ENCODE results near the gene USP9X.
"Not testable (repeated sequence)": the region's sequence is repeated elsewhere in the genome, so short reads cannot be mapped to it uniquely, and the experiment has no call there.

The USP9X gene

GRCh38 chrX:41209853-41210252 is 124.6 kb downstream of the USP9X start:
- no peak overlapping the region for H3K4me3 ChIP-seq (ENCODE audit: low read depth, low read length)
- TF ChIP-seq CTCF (IDR thresholded peaks at IDR 0.05; ENCODE audit: borderline replicate concordance, insufficient read depth, low read depth, low read length): no peak

GRCh38 chrX:41224605-41225004 is 139.4 kb downstream of the USP9X start:
- no peak overlapping the region for H3K4me3 ChIP-seq (ENCODE audit: low read depth, low read length)
- no peak for TF ChIP-seq CTCF (IDR thresholded peaks at IDR 0.05; ENCODE audit: borderline replicate concordance, insufficient read depth, low read depth, low read length)

- TF ChIP-seq CTCF (IDR thresholded peaks at IDR 0.05; ENCODE audit: borderline replicate concordance, insufficient read depth, low read depth, low read length): no peak
- H3K4me3 ChIP-seq (ENCODE audit: low read depth, low read length): no peak overlapping the region
Observed at GRCh38 chrX:41233988-41234387, 148.7 kb downstream of the USP9X start.

GRCh38 chrX:41234471-41234870 is 149.2 kb downstream of the USP9X start:
- not testable (repeated sequence) for H3K4me3 ChIP-seq (ENCODE audit: low read depth, low read length)

GRCh38 chrX:41234962-41235361 is 149.7 kb downstream of the USP9X start:
- no peak for TF ChIP-seq CTCF (IDR thresholded peaks at IDR 0.05; ENCODE audit: borderline replicate concordance, insufficient read depth, low read depth, low read length)
- no peak overlapping the region for H3K4me3 ChIP-seq (ENCODE audit: low read depth, low read length)

DNA sequence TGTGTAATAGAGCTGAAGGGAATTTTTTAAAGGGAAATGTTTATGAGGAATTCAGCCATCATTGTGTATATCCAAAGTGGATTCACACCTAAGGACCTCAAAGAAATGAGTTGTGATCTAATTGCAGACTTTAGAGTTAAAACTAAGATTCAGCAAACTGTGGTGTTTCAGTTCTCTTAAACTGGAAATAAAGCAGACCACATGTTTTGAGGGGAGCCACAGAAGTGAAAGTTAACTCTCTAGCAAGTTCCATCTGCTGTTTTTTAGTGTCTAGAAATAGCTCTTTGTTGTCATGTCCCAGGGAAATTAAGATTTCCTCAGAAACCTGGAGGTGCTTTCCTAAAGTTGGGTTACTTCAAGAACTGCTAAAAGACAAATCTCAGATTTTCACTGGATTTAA is 151.4 kb downstream of the USP9X start:
- TF ChIP-seq CTCF (IDR thresholded peaks at IDR 0.05; ENCODE audit: borderline replicate concordance, insufficient read depth, low read depth, low read length): no peak
- no peak overlapping the region for H3K4me3 ChIP-seq (ENCODE audit: low read depth, low read length)

- no peak overlapping the region for H3K4me3 ChIP-seq (ENCODE audit: low read depth, low read length)
- TF ChIP-seq CTCF (IDR thresholded peaks at IDR 0.05; ENCODE audit: borderline replicate concordance, insufficient read depth, low read depth, low read length): no peak
Observed at GRCh38 chrX:41240509-41240908, 155.3 kb downstream of the USP9X start.

DNA sequence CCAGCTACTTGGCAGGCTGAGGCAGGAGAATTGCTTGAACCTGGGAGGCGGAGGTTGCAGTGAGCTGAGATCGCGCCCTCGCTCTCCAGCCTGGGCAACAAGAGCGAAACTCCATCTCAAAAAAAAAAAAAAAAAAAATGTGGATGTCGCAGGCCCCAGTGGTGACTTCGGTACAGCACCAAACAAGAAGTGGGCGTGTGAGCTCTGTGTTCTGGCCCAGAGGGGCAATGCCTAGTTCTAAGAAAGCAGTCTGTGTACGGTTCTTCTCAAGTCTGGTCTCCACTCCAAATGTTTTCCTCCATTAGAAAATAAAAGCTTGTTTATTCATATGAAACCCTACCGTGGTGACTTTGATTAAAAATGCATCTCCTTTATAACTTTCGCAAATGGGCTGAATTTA is 156.7 kb downstream of the USP9X start:
- TF ChIP-seq CTCF (IDR thresholded peaks at IDR 0.05; ENCODE audit: borderline replicate concordance, insufficient read depth, low read depth, low read length): no peak

More for the DNA sequence above, 156.7 kb downstream of the USP9X start:
- H3K4me3 ChIP-seq (ENCODE audit: low read depth, low read length): no peak overlapping the region

All from GM12875 (cell line).